Epithelial cell of esophagus (primary cell): Measurements from ENCODE around the gene PLB1.

ENCODE experiments used
- DNase-seq: peaks from one replicate; pipeline ENCODE4 v3.0.0; 2010; ENCODE audit warnings: low read depth
- H3K4me3 ChIP-seq: 2 replicates; pipeline ENCODE4 v1.5.1; 2011; ENCODE audit warnings: mild to moderate bottlenecking, low read length, control low read depth
- TF ChIP-seq, protein P1 (sequence below): IDR thresholded peaks from 2 replicates; pipeline ENCODE4 v1.5.1; 2011; ENCODE audit warnings: low read depth, mild to moderate bottlenecking, low read length, control low read depth, inconsistent platforms; ENCODE audit not compliant: insufficient read depth; ENCODE audit errors: missing control alignments

Gene PLB1

DNA sequence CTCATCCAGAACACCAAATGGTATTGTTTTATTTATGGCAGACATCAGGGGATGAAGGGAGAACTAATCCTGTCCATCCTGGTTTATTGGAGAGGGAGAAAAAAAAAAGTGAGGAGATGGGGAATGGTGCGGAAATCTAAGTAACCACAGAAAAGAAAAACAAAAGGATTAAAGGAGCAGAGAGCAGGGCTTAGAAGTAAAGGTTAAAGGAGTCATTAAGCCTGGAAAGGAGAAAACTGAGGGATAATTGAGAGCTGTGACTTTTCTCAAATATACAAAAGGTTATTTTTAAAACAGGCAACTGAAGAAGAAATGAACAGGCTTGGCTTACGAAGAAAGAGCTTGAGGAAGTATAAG lies 128.6 kb downstream of the PLB1 start:
- TF ChIP-seq, protein P1, sequence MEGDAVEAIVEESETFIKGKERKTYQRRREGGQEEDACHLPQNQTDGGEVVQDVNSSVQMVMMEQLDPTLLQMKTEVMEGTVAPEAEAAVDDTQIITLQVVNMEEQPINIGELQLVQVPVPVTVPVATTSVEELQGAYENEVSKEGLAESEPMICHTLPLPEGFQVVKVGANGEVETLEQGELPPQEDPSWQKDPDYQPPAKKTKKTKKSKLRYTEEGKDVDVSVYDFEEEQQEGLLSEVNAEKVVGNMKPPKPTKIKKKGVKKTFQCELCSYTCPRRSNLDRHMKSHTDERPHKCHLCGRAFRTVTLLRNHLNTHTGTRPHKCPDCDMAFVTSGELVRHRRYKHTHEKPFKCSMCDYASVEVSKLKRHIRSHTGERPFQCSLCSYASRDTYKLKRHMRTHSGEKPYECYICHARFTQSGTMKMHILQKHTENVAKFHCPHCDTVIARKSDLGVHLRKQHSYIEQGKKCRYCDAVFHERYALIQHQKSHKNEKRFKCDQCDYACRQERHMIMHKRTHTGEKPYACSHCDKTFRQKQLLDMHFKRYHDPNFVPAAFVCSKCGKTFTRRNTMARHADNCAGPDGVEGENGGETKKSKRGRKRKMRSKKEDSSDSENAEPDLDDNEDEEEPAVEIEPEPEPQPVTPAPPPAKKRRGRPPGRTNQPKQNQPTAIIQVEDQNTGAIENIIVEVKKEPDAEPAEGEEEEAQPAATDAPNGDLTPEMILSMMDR: no peak
- no peak overlapping the region for H3K4me3 ChIP-seq
- DNase-seq: no peak

DNA sequence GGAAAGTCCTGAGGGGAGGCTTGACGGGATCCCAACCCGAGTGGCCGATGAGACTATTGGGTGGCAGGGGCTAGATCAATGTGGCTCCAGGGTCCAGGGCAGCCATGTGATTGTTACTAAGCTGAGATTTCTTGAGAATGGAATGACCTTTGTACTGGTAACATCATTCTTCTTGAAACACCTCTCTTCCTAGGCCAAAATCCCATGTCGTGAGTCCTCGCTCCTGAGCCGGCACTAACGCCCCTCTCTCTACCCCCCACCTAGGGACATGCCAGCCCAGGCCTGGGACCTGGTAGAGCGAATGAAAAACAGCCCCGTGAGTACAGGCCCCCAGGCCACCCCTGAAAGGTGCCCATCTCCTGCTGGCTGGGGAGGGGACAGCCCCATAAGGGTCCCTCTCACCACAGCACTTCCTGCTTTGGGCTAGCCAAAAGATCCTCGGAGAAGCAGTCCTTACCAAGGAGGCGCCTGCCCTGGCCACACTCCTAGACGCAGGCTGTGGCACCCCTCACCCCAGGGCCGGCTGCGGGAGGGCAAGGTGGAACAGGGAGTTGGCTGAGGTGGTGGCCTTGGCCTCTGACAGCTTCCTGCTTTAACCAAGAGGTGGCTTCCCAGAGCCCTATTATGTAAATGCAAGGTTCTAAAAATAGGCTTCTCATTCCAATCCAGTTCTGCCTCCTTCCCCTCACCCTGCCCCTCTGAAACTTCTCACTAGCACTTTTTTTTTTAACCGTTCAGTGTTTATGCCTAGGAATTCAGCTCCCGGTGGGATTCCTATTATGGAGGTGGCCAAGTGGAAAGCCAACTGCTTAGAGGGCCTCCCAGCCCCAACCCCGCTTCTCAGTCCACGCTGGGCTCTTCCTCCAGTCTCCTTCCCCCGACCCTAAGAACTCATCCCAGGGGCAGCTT lies 129.2 kb downstream of the PLB1 start:
- DNase-seq: peak; percentile 38
- no peak overlapping the region for H3K4me3 ChIP-seq
- TF ChIP-seq, protein P1: no peak

DNA sequence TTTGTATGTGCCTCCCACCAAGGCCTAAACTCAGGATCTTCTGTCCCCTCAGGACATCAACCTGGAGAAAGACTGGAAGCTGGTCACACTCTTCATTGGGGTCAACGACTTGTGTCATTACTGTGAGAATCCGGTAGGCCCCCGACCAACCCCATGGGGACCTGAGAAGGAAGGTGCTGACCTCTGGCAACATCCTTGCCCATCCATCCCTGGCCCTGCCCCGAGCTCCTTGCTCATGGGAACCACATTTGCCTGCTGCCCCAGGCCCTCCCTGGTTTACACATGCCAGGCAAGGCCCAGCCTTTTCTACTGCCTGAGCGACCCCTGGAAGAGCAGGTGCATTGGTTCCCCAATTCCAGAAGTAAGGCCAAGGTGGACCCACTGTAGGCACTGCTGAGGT lies 130.5 kb downstream of the PLB1 start:
- DNase-seq: no peak
- H3K4me3 ChIP-seq: no peak overlapping the region
- TF ChIP-seq, protein P1: no peak

DNA sequence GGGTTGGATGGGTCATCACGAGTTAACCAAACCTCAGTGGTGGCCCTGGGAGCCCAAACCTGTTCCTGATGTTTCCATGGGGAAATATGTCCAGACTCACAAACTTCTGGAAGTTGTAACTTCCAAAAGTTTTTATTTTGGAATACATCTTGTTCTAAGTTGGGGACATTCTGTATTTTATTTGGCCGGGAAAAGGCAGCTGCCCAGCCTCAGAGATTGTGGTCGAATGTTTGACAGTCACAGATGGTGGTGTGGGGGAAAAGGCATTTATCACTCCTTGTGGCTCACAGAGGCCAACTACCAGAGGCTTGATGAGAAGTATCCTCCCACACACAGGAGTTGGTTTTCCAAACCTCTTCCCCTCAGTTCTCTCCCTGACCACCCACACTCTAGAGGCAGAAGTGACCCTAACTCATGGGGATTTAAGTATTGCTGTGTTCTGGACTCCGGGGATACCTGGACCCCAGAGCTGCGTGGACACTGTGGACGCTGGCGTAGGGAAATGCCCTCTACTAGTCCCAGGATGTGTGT lies 131.1 kb downstream of the PLB1 start:
- TF ChIP-seq, protein P1: no peak
- DNase-seq: no peak
- H3K4me3 ChIP-seq: no peak overlapping the region

DNA sequence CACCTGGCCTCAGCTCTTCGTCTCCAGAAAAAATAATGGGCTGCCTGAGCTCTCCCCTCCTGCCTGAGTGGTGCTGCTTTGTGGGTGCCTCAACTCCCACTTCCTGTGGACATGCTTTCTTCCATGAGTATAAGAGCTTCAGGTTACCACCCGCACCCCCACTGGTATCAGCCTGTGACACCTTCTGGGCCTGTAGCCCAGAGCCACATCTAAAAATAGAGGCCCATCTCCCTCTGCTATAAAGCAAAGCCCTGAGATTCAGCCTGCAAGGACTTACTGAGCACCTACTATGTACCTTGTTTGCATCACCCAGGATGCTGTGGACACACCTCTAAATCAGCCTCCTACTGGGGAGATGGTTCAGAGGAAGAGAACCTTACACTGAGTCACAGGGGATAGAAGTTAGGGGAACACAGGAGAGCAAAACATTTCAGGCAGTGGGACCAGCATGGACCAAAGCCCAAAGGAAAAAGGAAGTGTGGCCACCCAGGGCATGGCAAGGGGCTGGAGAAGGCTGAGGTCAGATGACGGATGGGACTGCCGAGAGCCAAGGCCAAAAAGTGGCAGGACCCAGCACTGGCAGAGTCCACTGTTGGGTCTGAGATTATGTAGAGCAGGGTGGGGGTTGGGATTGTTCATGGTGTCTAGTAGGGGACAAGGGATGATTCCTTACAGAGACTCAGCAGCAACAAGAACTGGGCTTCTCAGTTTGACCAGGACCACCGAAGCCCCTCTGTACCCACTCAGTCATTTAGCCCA lies 132.0 kb downstream of the PLB1 start:
- no peak for DNase-seq

DNA sequence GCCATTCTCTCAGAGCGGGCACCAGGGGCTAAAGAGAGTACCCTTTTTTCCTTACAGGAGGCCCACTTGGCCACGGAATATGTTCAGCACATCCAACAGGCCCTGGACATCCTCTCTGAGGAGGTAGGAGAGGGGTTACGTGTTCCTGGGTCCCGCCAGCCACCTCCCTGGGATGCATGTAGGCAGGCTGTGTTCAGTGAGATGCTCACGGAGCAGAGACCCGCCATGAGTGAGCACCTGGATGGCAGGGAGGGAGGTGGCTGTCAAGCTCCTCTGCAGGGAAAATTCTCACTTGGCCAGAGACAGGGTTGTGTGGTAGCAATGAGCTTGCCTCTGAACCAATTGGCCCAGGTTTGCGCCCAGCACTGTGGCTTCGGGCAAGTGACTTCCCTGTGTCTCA lies 132.6 kb downstream of the PLB1 start:
- H3K4me3 ChIP-seq: no peak overlapping the region
- DNase-seq: no peak
- TF ChIP-seq, protein P1: no peak

More for the DNA sequence above, 132.0 kb downstream of the PLB1 start:
- TF ChIP-seq, protein P1: no peak
- no peak overlapping the region for H3K4me3 ChIP-seq

DNA sequence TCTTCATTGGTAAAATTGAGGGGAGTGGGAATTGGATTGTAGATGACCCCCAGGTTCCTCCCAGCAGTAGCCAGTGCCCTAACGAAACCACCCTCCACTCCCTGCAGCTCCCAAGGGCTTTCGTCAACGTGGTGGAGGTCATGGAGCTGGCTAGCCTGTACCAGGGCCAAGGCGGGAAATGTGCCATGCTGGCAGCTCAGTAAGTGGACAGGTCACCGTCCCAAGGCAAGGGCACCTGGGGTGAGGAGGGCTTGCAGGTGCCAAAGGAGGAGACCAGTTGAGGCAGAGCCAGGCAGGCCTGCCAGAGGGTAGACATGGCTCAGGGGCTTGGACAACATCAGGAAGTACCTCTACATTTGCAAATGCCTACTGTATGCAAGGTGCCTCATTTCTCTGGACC lies 133.1 kb downstream of the PLB1 start:
- no peak overlapping the region for H3K4me3 ChIP-seq
- TF ChIP-seq, protein P1: no peak
- DNase-seq: no peak
